Lower lobe of right lung (tissue), 2 donors: ENCODE data around the gene SLC30A1. TPM values are rescaled to one million over a fixed set of nuclear protein-coding genes. Genes with fewer than 3 reads are reported as not detected.
"Not testable (repeated sequence)": the region's sequence is repeated elsewhere in the genome, so short reads cannot be mapped to it uniquely, and the experiment has no call there.

Source experiments
- ATAC-seq, 2 donors: fragments of 200-7000 bp; cut with Tn5 transposase; one replicate each; pipeline ENCODE4 v1.9.1; 2020 to 2022; ENCODE audit warnings: mild to moderate bottlenecking in 2 of 2, moderate library complexity in 2 of 2
- DNase-seq: peaks from one replicate; pipeline ENCODE4 v3.0.0-alpha.2; 2020
- H3K27ac ChIP-seq: fragments of 200-600 bp; one replicate; pipeline ENCODE4 v1.8.0; 2022
- H3K27me3 ChIP-seq: fragments of 200-600 bp; one replicate; pipeline ENCODE4 v1.8.0; 2022; ENCODE audit warnings: low read depth
- H3K36me3 ChIP-seq: fragments of 200-600 bp; one replicate; pipeline ENCODE4 v1.8.0; 2022; ENCODE audit warnings: mild to moderate bottlenecking
- H3K4me1 ChIP-seq: fragments of 200-600 bp; one replicate; pipeline ENCODE4 v1.8.0; 2022
- H3K4me3 ChIP-seq: fragments of 200-600 bp; one replicate; pipeline ENCODE4 v1.8.0; 2022; ENCODE audit warnings: mild to moderate bottlenecking
- H3K9me3 ChIP-seq: fragments of 200-600 bp; one replicate; pipeline ENCODE4 v1.8.0; 2022
- intact Hi-C: fragments of 100-400 bp; cut with DNase I; formaldehyde crosslinking; loops from one replicate; pipeline ENCODE4 v1.11.0; 2022
- long read RNA-seq: library from polyadenylated mRNA; unstranded; transcript quantifications from one replicate; pipeline ENCODE4 v2.0.0, GENCODE V29; 2021
- total RNA-seq: library from RNA; stranded (reverse); fragmentation: NEBNext Ultra II Directional; extraction: Animal tissue kit (Norgen Biotek cat#: 25700); gene quantifications from one replicate; pipeline ENCODE4 v1.2.1, GENCODE V29; 2021
- TF ChIP-seq, protein P1 (sequence below): fragments of 200-600 bp; IDR thresholded peaks from one replicate; pipeline ENCODE4 v1.8.0; 2022; ENCODE audit warnings: antibody characterized with exemption, mild to moderate bottlenecking
- donor health status: DM: no; HTN: yes; CAD: no; lungs with severe emphysema.

The SLC30A1 gene, protein sequence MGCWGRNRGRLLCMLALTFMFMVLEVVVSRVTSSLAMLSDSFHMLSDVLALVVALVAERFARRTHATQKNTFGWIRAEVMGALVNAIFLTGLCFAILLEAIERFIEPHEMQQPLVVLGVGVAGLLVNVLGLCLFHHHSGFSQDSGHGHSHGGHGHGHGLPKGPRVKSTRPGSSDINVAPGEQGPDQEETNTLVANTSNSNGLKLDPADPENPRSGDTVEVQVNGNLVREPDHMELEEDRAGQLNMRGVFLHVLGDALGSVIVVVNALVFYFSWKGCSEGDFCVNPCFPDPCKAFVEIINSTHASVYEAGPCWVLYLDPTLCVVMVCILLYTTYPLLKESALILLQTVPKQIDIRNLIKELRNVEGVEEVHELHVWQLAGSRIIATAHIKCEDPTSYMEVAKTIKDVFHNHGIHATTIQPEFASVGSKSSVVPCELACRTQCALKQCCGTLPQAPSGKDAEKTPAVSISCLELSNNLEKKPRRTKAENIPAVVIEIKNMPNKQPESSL
- total RNA-seq: 14.8 TPM
- long read RNA-seq, full-length matches to known transcripts: 20 of 20 reads
- long read RNA-seq, partial matches to known transcripts: 0 of 20 reads
- long read RNA-seq, other reads (novel, unspliced or antisense): 0 of 20 reads

DNA sequence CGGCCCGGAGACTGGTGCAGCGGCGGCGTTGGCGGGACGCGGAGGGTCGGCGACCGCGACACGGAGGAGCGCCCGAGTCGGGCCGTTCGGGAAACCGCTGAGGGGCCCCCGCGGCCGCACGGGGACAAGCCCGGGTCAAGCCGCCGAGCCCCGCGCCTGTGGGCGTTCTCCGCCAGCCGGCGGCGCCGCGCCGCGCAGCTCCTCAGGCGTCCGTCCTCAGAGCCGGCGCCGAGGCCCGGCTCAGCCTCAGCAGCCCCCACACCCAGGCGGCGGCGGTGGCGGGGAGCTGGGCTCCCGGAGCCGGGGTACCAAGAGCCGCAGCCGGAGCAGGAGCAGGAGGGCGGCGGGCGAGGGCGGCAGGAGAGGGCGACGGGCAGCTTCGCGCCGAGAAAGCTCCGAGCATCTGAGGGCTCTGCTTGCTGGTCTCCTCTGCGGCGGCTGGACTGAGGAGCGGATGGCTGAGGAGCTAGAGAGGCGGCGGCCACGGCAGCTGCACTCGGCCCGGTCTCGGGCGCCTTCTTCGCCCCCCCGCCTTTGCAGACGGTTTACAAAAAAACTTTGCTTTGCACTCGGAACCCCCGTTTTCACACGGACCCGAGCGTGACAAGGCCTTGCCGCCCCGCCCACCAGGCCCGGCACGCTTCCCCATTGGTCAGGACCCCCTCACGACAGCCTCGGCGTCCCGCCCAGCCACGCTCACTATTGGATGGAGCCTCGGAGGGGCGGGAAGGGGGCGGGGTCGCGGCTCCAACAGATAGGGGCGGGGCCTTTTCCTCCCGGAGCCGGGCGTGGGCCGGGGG lies at the start of gene SLC30A1:
Gene SLC30A1 (minus strand): TSS at position 522 of the 800 bp plus-strand sequence. CDS start 549 bp downstream, outside the sequence.
- Histone ChIP-seq H3K36me3 (peaks cover 19% of the 10 kb centered on the region), H3K4me1 (peaks cover 50% of the 10 kb centered on the region), H3K4me3 (peak within 1 kb of the TSS; percentile 94), H3K27me3 (no peaks in the 10 kb centered on the region), H3K9me3 (no peaks in the 10 kb centered on the region), H3K27ac (peak within 1 kb of the TSS; percentile 94)
- peak; percentile 98 for ATAC-seq
- intact Hi-C loops: no loop called here
- TF ChIP-seq, protein P1, sequence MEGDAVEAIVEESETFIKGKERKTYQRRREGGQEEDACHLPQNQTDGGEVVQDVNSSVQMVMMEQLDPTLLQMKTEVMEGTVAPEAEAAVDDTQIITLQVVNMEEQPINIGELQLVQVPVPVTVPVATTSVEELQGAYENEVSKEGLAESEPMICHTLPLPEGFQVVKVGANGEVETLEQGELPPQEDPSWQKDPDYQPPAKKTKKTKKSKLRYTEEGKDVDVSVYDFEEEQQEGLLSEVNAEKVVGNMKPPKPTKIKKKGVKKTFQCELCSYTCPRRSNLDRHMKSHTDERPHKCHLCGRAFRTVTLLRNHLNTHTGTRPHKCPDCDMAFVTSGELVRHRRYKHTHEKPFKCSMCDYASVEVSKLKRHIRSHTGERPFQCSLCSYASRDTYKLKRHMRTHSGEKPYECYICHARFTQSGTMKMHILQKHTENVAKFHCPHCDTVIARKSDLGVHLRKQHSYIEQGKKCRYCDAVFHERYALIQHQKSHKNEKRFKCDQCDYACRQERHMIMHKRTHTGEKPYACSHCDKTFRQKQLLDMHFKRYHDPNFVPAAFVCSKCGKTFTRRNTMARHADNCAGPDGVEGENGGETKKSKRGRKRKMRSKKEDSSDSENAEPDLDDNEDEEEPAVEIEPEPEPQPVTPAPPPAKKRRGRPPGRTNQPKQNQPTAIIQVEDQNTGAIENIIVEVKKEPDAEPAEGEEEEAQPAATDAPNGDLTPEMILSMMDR: no peak
- peak; percentile 99 for DNase-seq

DNA sequence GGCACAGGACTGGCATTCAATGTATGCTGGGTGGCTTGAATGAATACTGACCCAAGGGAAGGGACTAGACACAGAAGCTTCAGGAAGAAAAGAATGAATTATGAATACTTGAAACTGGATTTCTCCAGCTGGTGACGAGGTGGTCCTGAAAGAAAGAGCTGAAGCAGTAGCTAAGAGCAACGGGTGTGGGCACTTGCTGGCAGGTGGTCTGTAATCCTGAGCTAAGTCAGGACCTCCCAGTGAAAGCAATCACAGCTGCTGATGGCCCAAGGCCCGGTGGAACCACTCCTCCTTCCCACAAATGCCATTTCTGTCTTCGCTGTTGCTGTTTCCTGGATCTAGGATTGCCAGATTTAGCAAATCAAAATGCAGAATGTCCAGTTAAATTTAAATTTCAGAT lies 49.5 kb upstream of the SLC30A1 start:
- Histone ChIP-seq H3K36me3 (no peaks in the 10 kb centered on the region), H3K27ac (no peak overlapping the region), H3K4me3 (no peak overlapping the region), H3K27me3 (no peaks in the 10 kb centered on the region), H3K4me1 (peaks cover 7% of the 10 kb centered on the region), H3K9me3 (no peaks in the 10 kb centered on the region)
- TF ChIP-seq, protein P1: no peak
- intact Hi-C loops: no loop called here
- ATAC-seq (no peak), DNase-seq (no peak)

DNA sequence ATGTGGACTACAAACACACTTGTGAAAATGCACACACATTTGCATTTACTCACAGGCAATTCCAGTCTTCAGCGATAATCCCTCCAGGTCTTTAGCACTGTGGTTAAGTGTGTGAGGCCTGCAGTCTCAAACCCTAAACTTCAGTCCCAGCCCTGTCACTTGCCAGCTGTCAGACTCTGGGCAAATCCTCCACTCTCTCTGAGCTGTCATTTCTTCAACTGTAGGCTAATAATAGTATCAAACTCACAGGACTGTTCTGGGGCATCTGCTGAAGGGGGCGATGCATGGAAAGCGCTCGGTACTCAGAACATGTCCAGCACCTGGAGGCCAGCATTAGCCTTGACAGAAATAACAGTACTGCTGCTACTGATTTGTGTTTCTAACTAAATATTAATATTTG lies 48.3 kb upstream of the SLC30A1 start:
- intact Hi-C loops: no loop called here
- no peaks in the 10 kb centered on the region for H3K9me3 ChIP-seq
- TF ChIP-seq, protein P1: no peak
- H3K27me3 ChIP-seq: no peaks in the 10 kb centered on the region
- H3K4me1 ChIP-seq: no peaks in the 10 kb centered on the region
- no peak overlapping the region for H3K27ac ChIP-seq
- DNase-seq: no peak
- no peak for ATAC-seq
- H3K36me3 ChIP-seq: no peaks in the 10 kb centered on the region
- H3K4me3 ChIP-seq: no peak overlapping the region

DNA sequence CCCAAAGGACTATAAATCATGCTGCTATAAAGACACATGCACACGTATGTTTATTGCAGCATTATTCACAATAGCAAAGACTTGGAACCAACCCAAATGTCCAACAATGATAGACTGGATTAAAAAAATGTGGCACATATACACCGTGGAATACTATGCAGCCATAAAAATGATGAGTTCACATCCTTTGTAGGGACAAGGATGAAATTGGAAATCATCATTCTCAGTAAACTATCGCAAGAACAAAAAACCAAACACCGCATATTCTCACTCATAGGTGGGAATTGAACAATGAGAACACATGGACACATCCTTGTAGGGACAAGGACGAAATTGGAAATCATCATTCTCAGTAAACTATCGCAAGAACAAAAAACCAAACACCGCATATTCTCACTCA lies 46.9 kb upstream of the SLC30A1 start:
- H3K4me1 ChIP-seq, intact Hi-C loops, H3K27me3 ChIP-seq, H3K27ac ChIP-seq, H3K36me3 ChIP-seq, H3K9me3 ChIP-seq, DNase-seq, ATAC-seq, H3K4me3 ChIP-seq: not testable (repeated sequence)

DNA sequence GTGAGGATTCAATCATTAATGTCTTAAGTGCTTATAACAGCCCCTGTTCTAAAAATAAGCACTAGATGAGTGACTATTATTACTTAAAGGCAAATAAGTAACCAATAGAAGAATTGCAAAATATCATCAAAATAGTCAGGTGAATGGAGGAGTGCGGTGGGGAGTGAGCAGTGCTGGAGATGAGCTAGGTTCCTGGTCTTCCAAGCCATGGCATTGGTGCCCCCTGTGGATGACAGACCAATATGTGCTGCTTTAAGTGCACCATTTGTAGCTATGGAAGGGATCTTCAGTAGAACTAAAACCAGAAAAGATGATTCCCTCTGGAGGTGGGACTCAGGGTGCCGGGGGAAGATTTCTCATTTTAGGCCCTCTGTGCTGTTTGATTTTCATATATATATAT lies 46.1 kb upstream of the SLC30A1 start:
- TF ChIP-seq, protein P1: peak; percentile 35
- H3K4me1 ChIP-seq: no peaks in the 10 kb centered on the region
- H3K36me3 ChIP-seq: no peaks in the 10 kb centered on the region
- DNase-seq (peak; percentile 58), ATAC-seq (peak; percentile 77)
- H3K27ac ChIP-seq: no peak overlapping the region
- intact Hi-C loops: no loop called here
- H3K4me3 ChIP-seq: no peak overlapping the region
- H3K27me3 ChIP-seq: no peaks in the 10 kb centered on the region
- H3K9me3 ChIP-seq: no peaks in the 10 kb centered on the region
